Left ventricle myocardium inferior (tissue), 1 donor: Measurements from ENCODE around the gene KCNJ6. TPM values are rescaled to one million over a fixed set of nuclear protein-coding genes. Genes with fewer than 3 reads are reported as not detected.

Experiments
- DNase-seq: peaks from one replicate; pipeline ENCODE4 v3.0.0-alpha.2; 2020
- H3K27ac ChIP-seq: fragments of 200-600 bp; replicated peaks from 2 replicates; pipeline ENCODE4 v1.8.0; 2021
- H3K27me3 ChIP-seq: fragments of 200-600 bp; 2 replicates; pipeline ENCODE4 v1.8.0; 2021; ENCODE audit warnings: low read depth
- H3K36me3 ChIP-seq: fragments of 200-600 bp; 2 replicates; pipeline ENCODE4 v1.8.0; 2021
- H3K4me1 ChIP-seq: fragments of 200-600 bp; 2 replicates; pipeline ENCODE4 v1.8.0; 2021
- H3K4me3 ChIP-seq: fragments of 200-600 bp; 2 replicates; pipeline ENCODE4 v1.8.0; 2021; ENCODE audit warnings: mild to moderate bottlenecking, moderate library complexity
- H3K9me3 ChIP-seq: fragments of 200-600 bp; replicated peaks from 2 replicates; pipeline ENCODE4 v1.8.0; 2021
- CTCF ChIP-seq: fragments of 200-600 bp; IDR thresholded peaks from 2 replicates; pipeline ENCODE4 v1.8.0; 2021; ENCODE audit warnings: antibody characterized with exemption, mild to moderate bottlenecking, borderline replicate concordance
- intact Hi-C: fragments of 100-400 bp; cut with micrococcal nuclease; formaldehyde crosslinking; loops from one replicate; pipeline ENCODE4 v1.11.0; 2022
- total RNA-seq: library from RNA; stranded (reverse); fragmentation: NEBNext Ultra II Directional; extraction: Animal tissue kit (Norgen Biotek cat#: 25700); gene quantifications from one replicate; pipeline ENCODE4 v1.2.1, GENCODE V29; 2021
- donor health status: DM: no; HTN: yes; CAD: no; lungs with severe emphysema.

Gene KCNJ6
- total RNA-seq, 1 donor from 2014 or later: not detected

- Histone ChIP-seq H3K4me1 (no peaks in the 10 kb centered on the region), H3K27ac (no peak overlapping the region), H3K9me3 (peaks cover 11% of the 10 kb centered on the region), H3K27me3 (no peaks in the 10 kb centered on the region), H3K4me3 (no peak overlapping the region), H3K36me3 (no peaks in the 10 kb centered on the region)
- intact Hi-C loops: no loop called here
- no peak for DNase-seq
- no peak for TF ChIP-seq CTCF
Observed at GRCh38 chr21:37783016-37783415, 133.2 kb downstream of the KCNJ6 start.

- H3K9me3 ChIP-seq: peaks cover 11% of the 10 kb centered on the region
- no peak for DNase-seq
- H3K27me3 ChIP-seq: no peaks in the 10 kb centered on the region
- intact Hi-C loops: no loop called here
- no peak overlapping the region for H3K27ac ChIP-seq
- H3K36me3 ChIP-seq: no peaks in the 10 kb centered on the region
- H3K4me1 ChIP-seq: no peaks in the 10 kb centered on the region
- TF ChIP-seq CTCF: no peak
- no peak overlapping the region for H3K4me3 ChIP-seq
Observed at GRCh38 chr21:37780991-37781983, 135.0 kb downstream of the KCNJ6 start.

GRCh38 chr21:37771181-37771580 lies 145.1 kb downstream of the KCNJ6 start:
- no peak overlapping the region for H3K27ac ChIP-seq

GRCh38 chr21:37770461-37770860 lies 145.8 kb downstream of the KCNJ6 start:
- intact Hi-C loops: no loop called here
- Histone ChIP-seq H3K27me3 (peaks cover 3% of the 10 kb centered on the region), H3K36me3 (no peaks in the 10 kb centered on the region), H3K4me1 (no peaks in the 10 kb centered on the region), H3K9me3 (peaks cover 1% of the 10 kb centered on the region), H3K27ac (no peak overlapping the region), H3K4me3 (no peak overlapping the region)
- TF ChIP-seq CTCF: no peak
- DNase-seq: no peak

More at GRCh38 chr21:37771181-37771580, 145.1 kb downstream of the KCNJ6 start:
- no peak for TF ChIP-seq CTCF
- Histone ChIP-seq H3K4me1 (no peaks in the 10 kb centered on the region), H3K36me3 (no peaks in the 10 kb centered on the region), H3K9me3 (peaks cover 3% of the 10 kb centered on the region), H3K4me3 (no peak overlapping the region), H3K27me3 (peaks cover 3% of the 10 kb centered on the region)
- intact Hi-C loops: no loop called here
- DNase-seq: no peak

- DNase-seq: no peak
- H3K9me3 ChIP-seq: no peaks in the 10 kb centered on the region
- intact Hi-C loops: no loop called here
- no peak overlapping the region for H3K27ac ChIP-seq
- TF ChIP-seq CTCF: no peak
- no peaks in the 10 kb centered on the region for H3K36me3 ChIP-seq
- H3K27me3 ChIP-seq: peaks cover 3% of the 10 kb centered on the region
- H3K4me1 ChIP-seq: no peaks in the 10 kb centered on the region
- H3K4me3 ChIP-seq: no peak overlapping the region
Observed at GRCh38 chr21:37769656-37770055, 146.6 kb downstream of the KCNJ6 start.
